C1 segment of cervical spinal cord (tissue), 14 donors: ENCODE measurements around the gene SH2D6.
"Not testable (repeated sequence)": the region's sequence is repeated elsewhere in the genome, so short reads cannot be mapped to it uniquely, and the experiment has no call there.

Experiments
- DNase-seq, 14 donors: peaks; one replicate each; lab custom pipeline; 2025; lab: John Stamatoyannopoulos, UW

SH2D6 gene

DNA sequence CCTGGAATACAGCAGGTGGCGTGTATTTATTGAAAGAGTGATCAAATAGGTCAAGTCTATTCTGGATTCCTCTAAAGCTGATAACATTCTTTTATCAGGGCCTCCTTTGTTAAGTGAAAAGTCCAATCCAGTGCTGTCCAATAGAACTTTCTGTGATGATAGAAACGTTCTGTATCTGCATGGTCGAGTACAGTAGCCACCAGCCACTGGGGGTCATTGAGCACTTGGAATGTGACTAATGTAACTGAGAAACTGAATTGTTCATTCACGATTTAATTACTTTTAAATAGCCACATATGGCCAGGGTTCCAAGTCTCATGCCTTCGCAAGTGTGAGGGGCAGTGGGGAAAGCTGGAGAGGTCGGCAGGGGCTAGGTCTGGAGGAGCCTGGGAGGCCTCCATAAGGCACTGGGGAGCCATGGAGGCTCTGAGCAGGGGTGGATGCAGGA, 20.5 kb downstream of the SH2D6 start:
- no peak for DNase-seq

DNA sequence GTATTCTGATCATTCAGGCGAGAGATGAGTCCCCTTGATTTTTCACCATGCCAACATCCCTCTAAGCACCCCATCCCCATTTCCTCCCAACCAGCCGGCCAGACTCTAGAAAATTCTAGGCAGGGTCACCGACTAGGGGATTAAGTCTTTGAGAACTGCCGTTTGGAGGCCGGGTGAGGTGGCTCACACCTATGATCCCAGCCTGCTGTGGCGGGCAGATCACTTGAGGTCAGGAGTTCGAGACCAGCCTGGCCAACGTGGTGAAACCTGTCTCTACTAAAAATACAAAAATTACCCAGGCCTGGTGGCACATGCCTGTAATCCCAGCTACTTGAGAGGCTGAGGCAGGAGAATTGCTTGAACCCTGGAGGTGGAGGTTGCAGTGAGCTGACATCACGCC, 21.1 kb downstream of the SH2D6 start:
- not testable (repeated sequence) for DNase-seq

DNA sequence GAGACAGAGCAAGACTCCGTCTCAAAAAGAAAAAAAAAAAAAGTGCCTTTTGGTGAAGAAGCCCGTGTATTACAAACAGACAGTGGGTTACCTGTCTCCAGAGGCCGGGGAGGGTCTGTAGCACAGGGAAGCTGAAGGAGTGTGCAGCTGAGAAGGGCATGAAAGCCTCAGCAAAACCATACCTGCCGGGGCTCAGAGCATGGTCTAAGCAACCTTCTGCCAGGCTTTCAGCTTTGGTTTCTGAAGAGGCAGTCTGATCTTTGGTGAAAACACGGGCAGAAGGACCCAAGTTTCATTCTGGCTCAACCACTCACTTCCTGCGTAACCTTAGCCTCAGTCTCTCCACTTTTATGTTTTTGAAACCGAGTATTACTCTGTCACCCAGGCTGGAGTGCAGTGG, 21.5 kb downstream of the SH2D6 start:
- DNase-seq: no peak

DNA sequence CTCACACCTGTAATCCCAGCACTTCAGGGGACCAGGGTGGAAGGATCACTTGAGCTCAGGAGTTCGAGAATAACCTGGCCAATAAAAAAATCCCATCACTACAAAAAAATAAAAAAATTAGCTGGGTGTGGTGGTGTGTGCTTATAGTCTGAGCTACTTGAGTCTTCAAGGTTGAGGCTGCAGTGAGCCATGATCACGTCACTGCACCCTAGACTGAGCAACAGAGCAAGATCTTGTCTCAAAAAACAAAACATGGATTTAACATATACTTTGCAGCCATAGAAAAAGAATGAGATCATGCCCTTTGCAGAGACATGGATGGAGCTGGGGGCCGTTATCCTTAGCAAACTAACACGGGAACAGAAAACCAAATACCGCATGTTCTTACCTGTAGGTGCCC, 22.2 kb downstream of the SH2D6 start:
- DNase-seq: no peak

DNA sequence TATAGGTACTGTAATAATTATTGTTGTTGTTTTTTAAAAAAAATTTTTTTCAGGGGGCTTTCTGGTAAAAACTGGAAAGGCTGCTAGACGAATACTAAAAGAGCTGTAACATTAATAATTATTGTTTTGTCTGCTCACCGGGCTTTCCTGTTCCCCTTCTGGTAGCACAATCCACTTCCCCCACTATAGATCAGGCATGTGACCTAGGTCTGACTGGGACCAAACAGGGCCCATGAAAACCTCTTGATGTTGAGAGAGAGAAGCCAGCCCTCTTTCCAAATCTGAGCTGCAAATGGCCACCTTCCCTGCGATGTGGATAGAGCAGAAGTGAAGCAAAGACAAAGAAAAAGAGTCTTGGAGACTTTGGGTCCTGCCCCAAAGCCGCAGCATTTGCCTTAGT, 23.4 kb downstream of the SH2D6 start:
- DNase-seq: peak in 1 of 14 donors; percentile 10

DNA sequence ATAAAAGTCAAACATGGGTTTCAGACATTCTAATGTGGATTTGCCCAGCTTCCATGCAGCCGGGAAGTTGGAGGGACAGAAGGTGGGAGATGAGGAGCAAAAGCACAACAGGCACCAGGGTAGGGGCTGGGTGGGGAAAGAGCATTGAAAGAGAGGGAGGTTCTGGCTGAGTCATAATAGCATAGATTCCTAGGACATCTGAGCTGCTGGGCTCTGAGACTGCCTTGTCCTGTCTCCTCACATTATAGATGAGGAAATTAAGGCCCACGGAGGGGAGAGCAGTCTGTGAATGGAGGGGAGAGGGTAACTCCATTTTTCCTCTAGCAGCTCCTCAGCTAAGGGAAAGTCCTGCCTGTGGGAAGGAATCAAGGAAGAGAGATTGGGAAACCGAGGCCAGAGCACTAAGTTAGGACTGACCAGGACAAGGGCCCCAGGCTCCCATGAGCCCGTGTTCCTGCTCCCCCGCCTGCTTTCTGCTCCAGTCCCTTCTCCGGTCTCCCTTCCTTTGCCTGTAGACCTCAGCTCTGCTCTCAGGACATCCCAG, 26.2 kb downstream of the SH2D6 start:
- DNase-seq: no peak

DNA sequence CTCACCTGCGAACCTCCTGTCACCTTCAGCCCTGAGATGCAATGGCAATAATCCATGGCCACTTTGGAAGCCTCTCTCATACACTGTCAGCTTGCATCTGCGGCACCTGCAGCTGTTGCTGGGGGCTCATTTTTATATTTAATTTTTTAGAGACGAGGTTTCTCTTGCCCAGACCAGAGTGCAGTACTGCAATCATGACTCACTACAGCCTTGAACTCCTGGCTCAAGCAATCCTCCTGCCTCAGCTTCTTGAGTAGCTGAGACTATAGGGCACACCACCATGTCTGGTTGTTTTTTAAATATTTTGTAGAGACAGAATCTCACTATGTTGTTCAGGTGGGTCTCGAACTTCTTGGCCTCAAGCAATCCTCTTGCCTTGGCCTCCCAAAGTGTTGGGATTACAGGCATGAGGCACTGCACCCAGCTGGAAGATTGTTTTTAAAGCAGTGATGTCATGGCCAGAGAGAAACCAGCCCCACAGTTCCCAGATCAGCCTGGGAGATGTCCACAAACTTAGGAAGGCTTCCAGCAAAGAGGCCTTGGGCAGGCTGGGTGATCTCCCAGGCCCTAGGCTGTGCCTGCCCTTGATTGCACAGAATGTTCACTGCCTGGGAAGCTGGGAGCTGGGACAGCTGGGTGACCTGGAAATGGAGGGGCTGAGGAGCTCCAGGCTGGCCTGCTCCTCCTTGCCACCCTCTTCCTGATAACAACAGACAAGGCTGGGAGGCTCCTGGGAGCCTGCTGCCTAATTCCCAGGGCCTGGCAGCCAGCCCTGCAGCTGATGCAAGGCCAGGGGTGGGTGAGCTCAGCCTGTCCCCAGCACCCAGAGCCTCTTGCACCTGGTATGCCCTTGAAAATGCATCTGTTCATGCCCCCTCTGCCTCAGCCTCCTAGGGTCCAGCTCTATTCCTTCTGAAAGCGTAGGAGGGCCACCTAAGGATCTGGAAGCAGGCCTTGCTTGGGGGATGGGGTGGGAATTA, 27.1 kb downstream of the SH2D6 start:
- DNase-seq: peak in 2 of 14 donors; percentile 20 to 58

DNA sequence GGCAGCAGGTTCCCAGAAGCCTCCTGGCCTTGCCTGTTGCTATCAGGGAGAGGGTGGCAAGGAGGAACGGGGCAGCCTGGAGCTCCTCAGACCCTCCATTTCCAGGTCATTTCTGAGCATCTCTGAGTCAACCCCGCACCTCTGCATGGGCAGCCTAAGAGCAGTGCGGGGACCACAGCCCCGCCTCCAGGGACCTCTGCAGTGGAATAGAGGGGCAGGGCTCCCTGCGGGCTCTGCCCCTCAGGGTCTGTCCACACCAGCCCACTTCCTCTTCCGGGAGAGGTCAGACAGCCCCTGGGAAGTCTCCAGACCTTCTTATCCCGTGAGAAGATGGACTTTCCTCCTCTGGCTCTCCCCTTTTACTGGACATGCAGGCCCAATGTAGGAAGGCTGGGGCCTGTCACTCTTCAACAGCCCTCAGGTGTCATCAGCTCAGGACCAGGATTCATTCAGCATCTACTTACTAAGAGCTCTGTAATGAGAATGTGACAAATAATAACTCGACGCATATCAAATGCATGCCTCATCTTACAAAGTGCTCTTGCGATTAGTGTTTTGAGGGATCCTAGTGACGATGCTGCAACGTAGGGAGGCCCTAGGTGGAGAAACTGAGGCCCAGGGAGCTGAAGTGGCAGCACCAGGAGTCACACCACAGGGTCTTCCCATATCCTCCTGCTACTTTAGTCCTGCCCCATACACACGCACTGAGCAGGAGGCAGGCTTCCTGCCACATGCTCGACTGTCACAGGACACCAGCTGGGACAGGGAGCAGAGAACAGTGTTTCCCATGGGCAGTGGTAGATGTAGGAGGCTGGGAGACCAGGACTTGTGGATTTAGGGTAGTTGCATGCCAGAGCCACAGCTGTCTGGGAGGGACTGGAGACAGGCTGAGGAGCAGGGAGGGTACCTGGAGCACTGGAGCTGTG, 28.0 kb downstream of the SH2D6 start:
- peak in 4 of 14 donors; percentile 42 to 73 (median 55) for DNase-seq

DNA sequence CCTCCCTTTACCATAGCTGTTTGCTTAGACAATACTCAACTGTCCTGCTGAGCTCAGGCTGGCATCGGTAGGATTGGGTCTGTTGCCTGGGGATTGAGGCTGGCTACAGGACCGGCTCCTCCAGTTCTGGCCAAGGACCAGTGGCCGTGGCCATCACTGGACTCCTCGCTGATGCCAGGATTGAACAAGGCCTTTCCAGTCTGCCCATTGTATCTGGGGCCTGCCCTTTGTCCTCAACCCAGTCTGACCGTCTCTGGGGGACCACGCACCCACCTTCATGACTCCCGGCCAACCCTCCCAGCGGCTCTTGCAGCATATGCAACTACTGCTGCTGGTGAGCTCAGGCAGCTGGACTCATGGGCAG, 28.7 kb downstream of the SH2D6 start:
- peak in 7 of 14 donors; percentile 46 to 73 (median 64) for DNase-seq

DNA sequence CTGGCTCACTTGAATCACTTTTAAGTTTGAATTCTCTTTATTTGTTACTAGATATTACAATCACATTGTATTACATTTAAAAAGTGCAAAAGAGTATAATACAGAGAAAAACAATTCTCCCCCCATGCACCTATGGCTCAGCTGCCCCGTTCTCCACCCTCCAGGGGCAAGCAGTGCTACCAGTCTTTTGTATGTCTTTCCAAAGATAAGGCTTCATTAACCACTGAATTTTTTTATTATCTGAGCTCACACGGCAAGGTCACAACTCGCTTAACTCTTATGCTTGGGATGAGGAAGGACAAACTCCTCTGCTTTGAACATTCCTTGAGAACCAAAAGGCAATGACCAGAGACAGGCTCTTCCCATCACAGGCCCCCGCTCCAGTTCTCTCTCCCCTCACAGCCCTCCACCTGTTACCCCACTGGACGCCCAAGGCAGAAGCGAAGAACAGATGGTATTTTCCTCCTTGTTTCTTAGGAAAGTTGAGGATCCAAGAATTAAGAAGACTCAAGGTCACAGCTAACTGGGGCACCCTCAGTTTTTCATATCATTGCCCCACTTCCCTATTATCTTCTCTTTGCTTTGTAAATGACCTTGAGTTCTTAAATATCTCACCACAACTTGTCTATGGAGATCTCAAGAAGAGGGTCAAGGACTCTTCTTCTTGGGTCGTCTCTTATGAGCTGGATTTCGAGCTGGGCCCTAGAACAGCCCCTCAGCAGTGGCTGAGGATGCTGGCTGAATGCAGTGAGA, 30.1 kb downstream of the SH2D6 start:
- no peak for DNase-seq

DNA sequence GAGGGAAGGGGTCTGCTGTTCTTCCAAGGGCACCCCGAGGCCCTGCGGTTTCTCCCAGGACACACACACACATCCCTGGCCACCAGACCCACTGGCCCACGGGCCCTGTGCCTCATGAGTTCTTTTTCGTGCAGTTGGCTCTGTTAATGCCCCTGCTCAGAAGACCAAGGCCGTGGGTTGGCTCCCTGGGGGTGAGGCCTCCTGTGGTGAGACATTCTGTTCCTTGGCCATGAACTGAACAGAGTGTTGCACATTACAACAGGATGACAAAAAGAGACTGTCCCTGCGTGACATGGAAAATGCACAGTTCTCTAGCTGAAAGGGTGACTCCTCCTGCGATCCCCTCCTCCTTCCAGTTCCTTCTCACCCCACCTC, 30.7 kb downstream of the SH2D6 start:
- DNase-seq: peak in 2 of 14 donors; percentile 23 to 39

DNA sequence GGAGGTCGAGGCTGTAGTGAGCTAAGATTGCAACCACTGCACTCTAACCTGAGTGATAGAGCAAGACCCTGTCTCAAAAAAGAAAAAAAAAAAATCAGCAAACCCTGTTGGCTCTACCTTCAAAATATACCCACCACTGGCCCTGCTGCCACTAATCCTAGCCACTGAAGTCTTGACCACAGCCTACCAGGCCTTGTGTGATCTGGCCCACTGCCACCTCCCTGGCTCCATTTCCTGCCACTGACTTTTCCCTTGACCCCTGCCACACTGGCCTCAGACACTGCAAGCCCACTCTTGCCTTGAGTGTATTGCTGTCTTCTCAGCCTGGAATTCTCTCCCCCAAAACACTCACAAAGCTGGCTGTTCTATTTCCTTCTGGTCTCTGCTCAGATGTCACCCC, 33.7 kb downstream of the SH2D6 start:
- no peak for DNase-seq

DNA sequence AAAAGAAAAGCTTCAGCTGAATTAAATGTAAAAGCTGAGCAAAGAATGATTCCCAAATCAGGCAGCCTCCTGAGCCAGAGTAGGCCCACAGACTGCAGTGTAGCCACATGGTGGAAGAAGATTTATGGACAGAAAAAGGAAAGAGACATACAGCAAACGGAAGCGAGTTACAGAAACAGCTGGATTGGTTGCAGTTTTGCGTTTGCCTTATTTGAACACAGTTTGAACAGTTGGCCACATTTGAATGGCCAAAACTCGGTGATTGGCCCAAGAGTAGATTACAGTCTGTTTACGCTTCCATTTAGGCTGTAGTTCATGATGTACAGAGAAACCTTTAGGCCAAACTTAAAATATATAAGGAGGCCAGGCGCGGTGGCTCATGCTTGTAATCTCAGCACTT, 35.1 kb downstream of the SH2D6 start:
- no peak for DNase-seq

DNA sequence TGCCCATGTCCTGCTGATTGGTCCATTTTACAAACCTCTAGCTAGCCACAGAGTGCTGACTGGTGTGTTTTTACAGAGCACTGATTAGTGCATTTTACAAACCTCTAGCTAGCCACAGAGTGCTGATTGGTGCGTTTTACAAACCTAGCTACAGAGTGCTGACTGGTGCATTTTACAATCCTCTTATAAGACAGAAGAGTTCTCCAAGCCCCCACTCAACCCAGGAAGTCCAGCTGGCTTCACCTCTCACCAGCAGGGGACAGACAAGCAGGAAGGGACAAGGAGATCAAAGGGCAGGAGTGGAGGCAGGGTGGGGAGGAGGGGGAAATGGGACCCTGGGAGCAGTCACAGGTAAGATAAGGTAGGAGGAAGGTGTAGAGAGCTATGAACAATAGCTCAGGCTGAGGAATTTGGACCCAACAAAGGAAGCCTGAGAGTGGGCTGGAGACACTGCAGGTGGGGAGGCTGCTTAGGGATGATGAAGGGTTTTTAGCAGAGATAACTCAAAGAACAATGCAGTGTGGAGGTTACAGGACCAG, 37.1 kb downstream of the SH2D6 start:
- DNase-seq: no peak

DNA sequence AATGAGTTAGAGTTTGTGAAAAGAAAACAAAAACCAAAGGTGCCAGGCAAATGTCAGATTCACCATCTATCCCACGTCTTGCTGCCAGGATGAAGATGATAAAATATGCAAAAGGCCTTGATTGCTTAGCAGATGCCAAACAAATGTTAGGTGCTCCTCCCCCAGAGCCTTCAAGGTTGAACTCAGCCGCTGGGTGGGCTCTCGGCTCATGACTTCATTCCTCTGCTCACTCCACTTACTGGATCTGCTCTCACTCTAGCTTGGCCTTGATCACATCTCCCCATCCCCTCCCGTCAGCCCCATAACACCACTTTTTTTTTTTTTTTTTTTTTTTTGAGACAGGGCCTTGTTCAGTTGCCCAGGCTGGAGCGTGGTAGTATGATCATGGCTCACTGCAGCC, 38.5 kb downstream of the SH2D6 start:
- DNase-seq: no peak

DNA sequence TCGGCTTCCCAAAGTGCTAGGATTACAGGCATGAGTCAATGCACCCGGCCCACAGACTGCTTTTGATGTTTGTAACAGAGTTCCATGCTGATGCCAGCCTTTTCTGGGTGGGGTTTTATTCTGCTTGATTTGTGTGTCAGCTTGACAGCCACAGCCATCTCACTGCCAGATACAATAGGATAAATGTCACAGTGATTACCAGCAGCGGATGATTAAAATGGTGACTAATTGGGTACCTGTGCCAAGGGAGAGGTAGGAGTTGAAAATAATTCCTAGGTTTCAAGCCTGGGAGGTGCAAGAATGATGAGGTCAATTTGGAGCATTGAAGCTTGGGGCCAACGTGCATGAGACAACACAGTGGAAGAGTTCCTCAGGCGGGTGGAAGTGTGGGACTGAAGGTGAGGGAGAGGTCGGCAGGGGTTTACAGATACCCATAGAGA, 39.4 kb downstream of the SH2D6 start:
- no peak for DNase-seq

DNA sequence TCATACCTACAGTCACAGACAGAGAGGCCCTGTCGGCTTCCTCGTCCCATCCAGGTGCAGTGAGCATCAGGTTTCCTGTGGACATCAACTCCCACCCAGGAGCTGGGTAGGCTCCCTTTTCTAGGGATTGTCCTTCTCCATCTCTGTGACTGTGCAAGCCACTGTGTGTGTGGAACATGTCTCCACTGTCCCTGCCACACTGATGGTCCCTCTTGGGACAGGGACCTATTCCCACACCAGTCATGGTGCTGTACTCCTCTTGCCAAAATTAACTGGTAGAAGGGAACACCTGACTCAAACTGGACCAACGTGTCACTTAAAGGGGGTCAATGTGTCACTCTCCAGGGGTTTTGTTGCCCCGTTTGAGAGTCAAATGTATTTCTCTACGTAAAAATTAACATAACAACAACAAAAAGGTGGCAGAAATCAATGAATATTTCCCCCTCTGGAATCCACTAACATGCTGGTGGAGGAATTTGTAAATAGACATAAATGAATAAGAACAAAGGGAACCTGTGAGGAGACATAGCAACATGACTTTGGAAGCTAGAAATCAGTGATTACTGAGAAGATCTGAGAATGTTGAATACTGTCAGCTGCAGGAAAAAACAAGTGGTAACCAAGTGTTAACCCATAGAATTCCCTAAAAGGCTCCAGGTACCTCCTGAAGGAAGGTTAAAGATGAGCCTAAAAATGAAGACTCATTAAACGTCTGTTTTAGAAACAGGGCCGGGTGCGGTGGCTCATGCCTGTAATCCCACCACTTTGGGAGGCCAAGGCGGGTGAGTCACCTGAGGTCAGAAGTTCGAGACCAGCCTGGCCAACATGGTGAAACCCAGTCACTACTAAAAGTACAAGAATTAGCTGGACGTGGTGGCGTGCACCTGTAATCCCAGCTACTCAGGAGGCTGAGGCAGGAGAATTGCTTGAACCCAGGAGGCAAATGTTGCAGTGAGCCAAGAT, 40.4 kb downstream of the SH2D6 start:
- no peak for DNase-seq

DNA sequence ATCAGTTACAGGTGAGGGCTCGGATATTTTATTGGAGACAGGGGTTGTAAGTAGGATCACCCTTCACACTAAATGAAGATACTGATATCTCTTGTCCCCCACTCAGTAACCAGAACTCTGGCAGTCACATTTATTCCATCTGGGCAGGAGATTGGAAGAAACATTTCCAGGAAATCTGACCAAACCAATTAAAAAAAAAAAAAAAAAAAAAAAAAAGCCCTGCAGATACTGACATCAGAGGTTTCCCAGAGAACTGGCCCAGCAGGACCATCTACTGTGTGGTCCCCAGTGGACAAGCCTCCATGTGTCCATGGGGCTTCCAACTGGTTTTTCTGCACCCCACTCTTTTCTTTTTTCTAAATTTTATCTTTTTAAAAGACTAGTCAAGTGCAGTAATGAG, 41.3 kb downstream of the SH2D6 start:
- no peak for DNase-seq

DNA sequence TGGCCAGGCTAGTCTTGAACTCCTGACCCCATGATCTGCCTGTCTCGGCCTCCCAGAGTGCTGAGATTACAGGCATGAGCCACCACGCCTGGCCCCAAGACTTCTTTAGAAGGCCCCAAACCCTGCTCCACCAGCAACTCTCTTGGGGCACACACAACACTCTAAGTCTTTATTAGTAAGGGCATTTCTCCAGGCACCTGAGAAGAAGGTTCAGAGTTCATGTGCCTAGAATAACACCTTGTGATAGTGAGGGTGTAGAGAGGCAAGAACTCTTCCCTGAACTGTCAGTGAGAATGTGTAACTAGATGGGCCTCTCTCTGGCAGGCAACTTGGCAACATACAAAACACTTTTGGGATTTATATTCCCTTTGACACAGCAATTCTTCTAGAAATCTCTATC, 43.8 kb downstream of the SH2D6 start:
- no peak for DNase-seq
